MM.1S (cell line): Measurements from ENCODE around the gene PLPPR4.

ENCODE experiments used
- CTCF ChIP-seq: fragments of 300-600 bp; sonication (generic); IDR thresholded peaks from 2 replicates; pipeline ENCODE4 v1.5.1; 2016; ENCODE audit warnings: antibody characterized with exemption, low read length, mixed read lengths
- EZH2 ChIP-seq: fragments of 300-600 bp; sonication (generic); optimal IDR thresholded peaks from 2 replicates; pipeline ENCODE3; 2017; ENCODE audit warnings: low read depth, mild to moderate bottlenecking, antibody characterized with exemption, low read length, mixed read lengths

DNA sequence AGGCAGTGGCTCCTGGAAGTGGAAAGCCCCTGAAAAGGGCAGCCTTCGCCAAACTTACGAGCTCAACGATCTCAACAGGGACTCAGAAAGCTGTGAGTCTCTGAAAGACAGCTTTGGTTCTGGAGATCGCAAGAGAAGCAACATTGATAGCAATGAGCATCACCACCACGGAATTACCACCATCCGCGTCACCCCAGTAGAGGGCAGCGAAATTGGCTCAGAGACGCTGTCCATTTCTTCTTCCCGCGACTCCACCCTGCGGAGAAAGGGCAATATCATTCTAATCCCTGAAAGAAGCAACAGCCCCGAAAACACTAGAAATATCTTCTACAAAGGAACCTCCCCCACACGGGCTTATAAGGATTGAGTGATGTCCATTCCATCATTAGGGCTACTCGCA is 42.4 kb downstream of the PLPPR4 start:
- TF ChIP-seq CTCF, result no peak
- TF ChIP-seq EZH2, result no peak
